Testis (tissue), 3 donors: ENCODE data around the gene OR8G1. TPM values are rescaled to one million over a fixed set of nuclear protein-coding genes. Genes with fewer than 3 reads are reported as not detected.
"Not testable (repeated sequence)": the region's sequence is repeated elsewhere in the genome, so short reads cannot be mapped to it uniquely, and the experiment has no call there.

ENCODE experiments used
- DNase-seq: peaks from one replicate; pipeline ENCODE4 v3.0.0-alpha.2; 2019
- H3K27ac ChIP-seq, 2 donors: fragments of 200-600 bp; sonication (generic); one replicate each; pipeline ENCODE4 v1.5.1; 2019
- H3K27me3 ChIP-seq: fragments of 200-600 bp; sonication (generic); one replicate; pipeline ENCODE4 v1.5.1; 2019
- H3K36me3 ChIP-seq: fragments of 200-600 bp; sonication (generic); one replicate; pipeline ENCODE4 v1.5.1; 2017; ENCODE audit warnings: low read depth; ENCODE audit errors: missing control alignments
- H3K4me1 ChIP-seq: fragments of 200-600 bp; sonication (generic); one replicate; pipeline ENCODE4 v1.5.1; 2019
- H3K4me3 ChIP-seq, 2 donors: fragments of 200-600 bp; sonication (generic); one replicate each; pipeline ENCODE4 v1.5.1; 2017 to 2019
- H3K9me3 ChIP-seq: fragments of 200-600 bp; sonication (generic); one replicate; pipeline ENCODE4 v1.5.1; 2017
- CTCF ChIP-seq, 3 experiments: fragments of 450-650 bp in 2 of 3; fragments of 200-600 bp in 1 of 3; sonication (generic) in 1 of 3; IDR thresholded peaks; one replicate each; pipeline ENCODE4 v1.5.1; 2016 to 2019; ENCODE audit warnings: antibody characterized with exemption in 3 of 3, mild to moderate bottlenecking in 2 of 3, moderate library complexity in 1 of 3
- POLR2A ChIP-seq: fragments of 450-650 bp; IDR thresholded peaks from one replicate; pipeline ENCODE4 v1.6.1; 2017; ENCODE audit warnings: antibody characterized with exemption, mild to moderate bottlenecking, moderate library complexity
- WGBS, 2 donors: methylation state at CpG; one replicate each; pipeline ENCODE4 v1.1.5; 2018; 5-methylcytosine and 5-hydroxymethylcytosine counted together
- intact Hi-C: fragments of 100-400 bp; cut with DNase I; formaldehyde crosslinking; loops from one replicate; pipeline ENCODE4 v1.15.1; 2023; ENCODE audit warnings: low total_unique reads
- polyA plus RNA-seq: library from polyadenylated mRNA; stranded (reverse); fragments of 350-450 nt; fragmentation: Illumina TruSeq; extraction: RNeasy Lipid Tissue Mini Kit (QIAGEN cat#74804); gene quantifications from one replicate; pipeline ENCODE4 v1.2.3, GENCODE V29; 2014; ENCODE audit warnings: low read depth, low replicate concordance; ENCODE audit not compliant: insufficient read depth
- total RNA-seq, 2 donors: library from RNA; depleted of rRNA; stranded (reverse); fragments of >200 nt; gene quantifications; one replicate each; pipeline ENCODE4 v1.2.3, GENCODE V29; 2016

OR8G1 gene
- total and polyA plus RNA-seq, 3 donors from 2014 or later = 0.29 to 2.6 (median 1.2) TPM

GRCh38 chr11:124233376-124233775 lies 7.5 kb upstream of the OR8G1 start:
- intact Hi-C loops = no loop called here

GRCh38 chr11:124238512-124238911 lies 2.4 kb upstream of the OR8G1 start:
- intact Hi-C loops = no loop called here
- DNase-seq = no peak
- H3K9me3 ChIP-seq = no peaks in the 10 kb centered on the region
- 70 to 73% methylated on average over 5 of the region's 5 CpGs for WGBS, 2 donors
- TF ChIP-seq CTCF (IDR thresholded peaks at IDR 0.05) (no peak), POLR2A (no peak)
- no peak overlapping the region for H3K27ac ChIP-seq
- H3K27me3 ChIP-seq = no peaks in the 10 kb centered on the region
- no peak overlapping the region for H3K4me3 ChIP-seq
- no peaks in the 10 kb centered on the region for H3K36me3 ChIP-seq
- H3K4me1 ChIP-seq = no peaks in the 10 kb centered on the region

More at GRCh38 chr11:124233376-124233775, 7.5 kb upstream of the OR8G1 start:
- no peaks in the 10 kb centered on the region for H3K9me3 ChIP-seq
- H3K27me3 ChIP-seq = no peaks in the 10 kb centered on the region
- 44 to 55% methylated on average over 1 of the region's 1 CpG for WGBS, 2 donors
- DNase-seq = no peak
- no peak for TF ChIP-seq POLR2A
- no peak for TF ChIP-seq CTCF (IDR thresholded peaks at IDR 0.05)
- no peak overlapping the region for H3K4me3 ChIP-seq
- no peaks in the 10 kb centered on the region for H3K4me1 ChIP-seq
- no peaks in the 10 kb centered on the region for H3K36me3 ChIP-seq
- no peak overlapping the region for H3K27ac ChIP-seq

GRCh38 chr11:124249869-124250268 lies 9.0 kb downstream of the OR8G1 start:
- intact Hi-C loops, H3K27me3 ChIP-seq, H3K9me3 ChIP-seq, H3K27ac ChIP-seq, H3K4me3 ChIP-seq, DNase-seq, H3K4me1 ChIP-seq, H3K36me3 ChIP-seq: not testable (repeated sequence)
- 62 to 77% methylated on average over 3 of the region's 3 CpGs for WGBS, 2 donors

- intact Hi-C loops = no loop called here
- TF ChIP-seq CTCF (IDR thresholded peaks at IDR 0.05) (no peak), POLR2A (no peak)
- Histone ChIP-seq H3K27me3 (no peaks in the 10 kb centered on the region), H3K36me3 (no peaks in the 10 kb centered on the region), H3K4me1 (no peaks in the 10 kb centered on the region), H3K27ac (no peak within 1 kb of the TSS), H3K9me3 (no peaks in the 10 kb centered on the region), H3K4me3 (no peak within 1 kb of the TSS)
- DNase-seq = no peak
- 77 to 80% methylated on average over 4 of the region's 4 CpGs for WGBS, 2 donors
Observed at GRCh38 chr11:124256076-124256475, 15.2 kb downstream of the OR8G1 start, which contains the start of gene OR8G5. OR8G5 (plus strand) TSS chr11:124256376; CDS start chr11:124264932, 8,556 bp downstream.

GRCh38 chr11:124265041-124265440 lies 24.1 kb downstream of the OR8G1 start:
- WGBS, 2 donors = 79 to 81% methylated on average over 4 of the region's 4 CpGs
- H3K4me3 ChIP-seq, H3K27ac ChIP-seq, H3K4me1 ChIP-seq, intact Hi-C loops, H3K27me3 ChIP-seq, DNase-seq, H3K9me3 ChIP-seq, H3K36me3 ChIP-seq: not testable (repeated sequence)

- H3K36me3 ChIP-seq, H3K9me3 ChIP-seq, intact Hi-C loops, H3K27me3 ChIP-seq, H3K4me1 ChIP-seq, DNase-seq, H3K27ac ChIP-seq, H3K4me3 ChIP-seq: not testable (repeated sequence)
- 61 to 66% methylated on average over 7 of the region's 7 CpGs for WGBS, 2 donors
Observed at GRCh38 chr11:124270886-124271285, 30.0 kb downstream of the OR8G1 start.
